ENCODE data around the gene CAMP. TPM values are rescaled to one million over a fixed set of nuclear protein-coding genes. Genes with fewer than 3 reads are reported as not detected.

CAMP gene
- total and polyA plus RNA-seq, 4 donors, result 0.55 to 17.2 TPM; not detected in 2

GRCh38 chr3:48241796-48242455, 18.6 kb downstream of the CAMP start:
- DNase-seq (ENCODE audit: low read depth in 4 of 6, low spot score in 6 of 6), result peak in 1 of 6 donors; percentile 13
- Histone ChIP-seq H3K9me3 (ENCODE audit: control insufficient read depth, insufficient read depth, low read length) (no peaks in the 10 kb centered on the region), H3K36me3 (ENCODE audit: control insufficient read depth, insufficient read depth, low read length) (peaks cover 4% of the 10 kb centered on the region), H3K4me1 (ENCODE audit: control insufficient read depth, insufficient read depth, low read length) (peaks cover 29% of the 10 kb centered on the region), H3K4me3 (ENCODE audit: low read depth, low read length) (peak overlapping the region; percentile 97), H3K27ac (ENCODE audit: low read depth, low read length) (no peak overlapping the region), H3K27me3 (ENCODE audit: control insufficient read depth, insufficient read depth, low read length) (no peaks in the 10 kb centered on the region)
- WGBS (ENCODE audit: insufficient coverage), result 57% methylated on average over 13 of the region's 26 CpGs

- no peaks in the 10 kb centered on the region for H3K27me3 ChIP-seq (ENCODE audit: control insufficient read depth, insufficient read depth, low read length)
- H3K4me3 ChIP-seq (ENCODE audit: low read depth, low read length), result no peak overlapping the region
- no peak overlapping the region for H3K27ac ChIP-seq (ENCODE audit: low read depth, low read length)
- 100% methylated on average over 2 of the region's 2 CpGs for WGBS (ENCODE audit: insufficient coverage)
- H3K4me1 ChIP-seq (ENCODE audit: control insufficient read depth, insufficient read depth, low read length), result peaks cover 27% of the 10 kb centered on the region
- peaks cover 5% of the 10 kb centered on the region for H3K36me3 ChIP-seq (ENCODE audit: control insufficient read depth, insufficient read depth, low read length)
- no peak for DNase-seq (ENCODE audit: low read depth in 4 of 6, low spot score in 6 of 6)
- H3K9me3 ChIP-seq (ENCODE audit: control insufficient read depth, insufficient read depth, low read length), result no peaks in the 10 kb centered on the region
These were observed 20.6 kb downstream of the CAMP start for GRCh38 chr3:48243886-48244285.

GRCh38 chr3:48244461-48244860, 21.2 kb downstream of the CAMP start:
- WGBS (ENCODE audit: insufficient coverage), result no CpG with 5 or more reads among the region's 1 CpG

GRCh38 chr3:48245136-48245535, 21.8 kb downstream of the CAMP start:
- WGBS (ENCODE audit: insufficient coverage), result 95% methylated on average over 4 of the region's 7 CpGs

More at GRCh38 chr3:48244461-48244860, 21.2 kb downstream of the CAMP start:
- DNase-seq (ENCODE audit: low read depth in 4 of 6, low spot score in 6 of 6), result no peak
- no peak overlapping the region for H3K4me3 ChIP-seq (ENCODE audit: low read depth, low read length)
- no peak overlapping the region for H3K27ac ChIP-seq (ENCODE audit: low read depth, low read length)
- peaks cover 27% of the 10 kb centered on the region for H3K4me1 ChIP-seq (ENCODE audit: control insufficient read depth, insufficient read depth, low read length)
- no peaks in the 10 kb centered on the region for H3K27me3 ChIP-seq (ENCODE audit: control insufficient read depth, insufficient read depth, low read length)
- peaks cover 9% of the 10 kb centered on the region for H3K36me3 ChIP-seq (ENCODE audit: control insufficient read depth, insufficient read depth, low read length)
- no peaks in the 10 kb centered on the region for H3K9me3 ChIP-seq (ENCODE audit: control insufficient read depth, insufficient read depth, low read length)

GRCh38 chr3:48247401-48247811, 24.1 kb downstream of the CAMP start:
- no peaks in the 10 kb centered on the region for H3K9me3 ChIP-seq (ENCODE audit: control insufficient read depth, insufficient read depth, low read length)
- H3K4me1 ChIP-seq (ENCODE audit: control insufficient read depth, insufficient read depth, low read length), result peaks cover 5% of the 10 kb centered on the region
- H3K27ac ChIP-seq (ENCODE audit: low read depth, low read length), result no peak overlapping the region
- no peak overlapping the region for H3K4me3 ChIP-seq (ENCODE audit: low read depth, low read length)
- WGBS (ENCODE audit: insufficient coverage), result 80% methylated on average over 1 of the region's 1 CpG
- no peaks in the 10 kb centered on the region for H3K27me3 ChIP-seq (ENCODE audit: control insufficient read depth, insufficient read depth, low read length)
- peaks cover 16% of the 10 kb centered on the region for H3K36me3 ChIP-seq (ENCODE audit: control insufficient read depth, insufficient read depth, low read length)
- DNase-seq (ENCODE audit: low read depth in 4 of 6, low spot score in 6 of 6), result no peak

More at GRCh38 chr3:48245136-48245535, 21.8 kb downstream of the CAMP start:
- Histone ChIP-seq H3K9me3 (ENCODE audit: control insufficient read depth, insufficient read depth, low read length) (no peaks in the 10 kb centered on the region), H3K27ac (ENCODE audit: low read depth, low read length) (no peak overlapping the region), H3K4me1 (ENCODE audit: control insufficient read depth, insufficient read depth, low read length) (peaks cover 23% of the 10 kb centered on the region), H3K36me3 (ENCODE audit: control insufficient read depth, insufficient read depth, low read length) (peaks cover 10% of the 10 kb centered on the region), H3K27me3 (ENCODE audit: control insufficient read depth, insufficient read depth, low read length) (no peaks in the 10 kb centered on the region), H3K4me3 (ENCODE audit: low read depth, low read length) (no peak overlapping the region)
- DNase-seq (ENCODE audit: low read depth in 4 of 6, low spot score in 6 of 6), result no peak

GRCh38 chr3:48248095-48248850, 25.0 kb downstream of the CAMP start:
- WGBS (ENCODE audit: insufficient coverage), result 92% methylated on average over 2 of the region's 4 CpGs
- H3K9me3 ChIP-seq (ENCODE audit: control insufficient read depth, insufficient read depth, low read length), result no peaks in the 10 kb centered on the region
- no peak for DNase-seq (ENCODE audit: low read depth in 4 of 6, low spot score in 6 of 6)
- no peak overlapping the region for H3K4me3 ChIP-seq (ENCODE audit: low read depth, low read length)
- H3K27me3 ChIP-seq (ENCODE audit: control insufficient read depth, insufficient read depth, low read length), result no peaks in the 10 kb centered on the region
- H3K27ac ChIP-seq (ENCODE audit: low read depth, low read length), result no peak overlapping the region
- H3K4me1 ChIP-seq (ENCODE audit: control insufficient read depth, insufficient read depth, low read length), result peaks cover 4% of the 10 kb centered on the region
- H3K36me3 ChIP-seq (ENCODE audit: control insufficient read depth, insufficient read depth, low read length), result peaks cover 16% of the 10 kb centered on the region

GRCh38 chr3:48256557-48256956, 33.3 kb downstream of the CAMP start:
- DNase-seq (ENCODE audit: low read depth in 4 of 6, low spot score in 6 of 6), result no peak
- H3K36me3 ChIP-seq (ENCODE audit: control insufficient read depth, insufficient read depth, low read length), result peaks cover 21% of the 10 kb centered on the region
- 97% methylated on average over 6 of the region's 8 CpGs for WGBS (ENCODE audit: insufficient coverage)

GRCh38 chr3:48258530-48258929, 35.2 kb downstream of the CAMP start:
- Histone ChIP-seq H3K27ac (ENCODE audit: low read depth, low read length) (no peak overlapping the region), H3K4me3 (ENCODE audit: low read depth, low read length) (no peak overlapping the region), H3K27me3 (ENCODE audit: control insufficient read depth, insufficient read depth, low read length) (no peaks in the 10 kb centered on the region), H3K4me1 (ENCODE audit: control insufficient read depth, insufficient read depth, low read length) (no peaks in the 10 kb centered on the region), H3K9me3 (ENCODE audit: control insufficient read depth, insufficient read depth, low read length) (no peaks in the 10 kb centered on the region), H3K36me3 (ENCODE audit: control insufficient read depth, insufficient read depth, low read length) (peaks cover 23% of the 10 kb centered on the region)
- WGBS (ENCODE audit: insufficient coverage), result no CpG with 5 or more reads among the region's 1 CpG
- no peak for DNase-seq (ENCODE audit: low read depth in 4 of 6, low spot score in 6 of 6)

More at GRCh38 chr3:48256557-48256956, 33.3 kb downstream of the CAMP start:
- no peak overlapping the region for H3K27ac ChIP-seq (ENCODE audit: low read depth, low read length)
- no peaks in the 10 kb centered on the region for H3K4me1 ChIP-seq (ENCODE audit: control insufficient read depth, insufficient read depth, low read length)
- H3K27me3 ChIP-seq (ENCODE audit: control insufficient read depth, insufficient read depth, low read length), result no peaks in the 10 kb centered on the region
- H3K9me3 ChIP-seq (ENCODE audit: control insufficient read depth, insufficient read depth, low read length), result no peaks in the 10 kb centered on the region
- no peak overlapping the region for H3K4me3 ChIP-seq (ENCODE audit: low read depth, low read length)

GRCh38 chr3:48267782-48268181, 44.5 kb downstream of the CAMP start:
- WGBS (ENCODE audit: insufficient coverage), result 64% methylated on average over 2 of the region's 2 CpGs
- Histone ChIP-seq H3K36me3 (ENCODE audit: control insufficient read depth, insufficient read depth, low read length) (peaks cover 30% of the 10 kb centered on the region), H3K27me3 (ENCODE audit: control insufficient read depth, insufficient read depth, low read length) (no peaks in the 10 kb centered on the region), H3K4me3 (ENCODE audit: low read depth, low read length) (no peak overlapping the region), H3K9me3 (ENCODE audit: control insufficient read depth, insufficient read depth, low read length) (no peaks in the 10 kb centered on the region), H3K27ac (ENCODE audit: low read depth, low read length) (no peak overlapping the region), H3K4me1 (ENCODE audit: control insufficient read depth, insufficient read depth, low read length) (no peaks in the 10 kb centered on the region)
- no peak for DNase-seq (ENCODE audit: low read depth in 4 of 6, low spot score in 6 of 6)

Data from spinal cord (tissue), 10 donors.